ENCODE results near the gene KLF7. TPM values are rescaled to one million over a fixed set of nuclear protein-coding genes. Genes with fewer than 3 reads are reported as not detected.

The KLF7 gene
- total and polyA plus RNA-seq, 4 donors, result 4.4 to 51.8 (median 22.3) TPM

GRCh38 chr2:207110715-207111114 lies 55.0 kb downstream of the KLF7 start:
- ATAC-seq (ENCODE audit: insufficient read depth, low FRiP score) (no peak), DNase-seq (no peak)
- H3K27me3 ChIP-seq (ENCODE audit: control insufficient read depth in 3 of 3, insufficient read depth in 3 of 3, low read length in 2 of 3), result no peaks in the 10 kb centered on the region
- peaks cover 0 to 9% (median 0%) of the 10 kb centered on the region in 5 donors for H3K4me1 ChIP-seq (ENCODE audit: control insufficient read depth in 5 of 5, insufficient read depth in 5 of 5, low read length in 5 of 5)
- WGBS, 2 donors, result 46 to 77% methylated on average over 2 of the region's 2 CpGs
- H3K9ac ChIP-seq (ENCODE audit: insufficient read depth in 1 of 2, low read length in 2 of 2), result no peak overlapping the region
- no peak for TF ChIP-seq CTCF (IDR thresholded peaks at IDR 0.05; ENCODE audit: control extremely low read depth, extremely low read depth)
- no peak overlapping the region for H3K4me3 ChIP-seq
- no peaks in the 10 kb centered on the region for H3K9me3 ChIP-seq (ENCODE audit: control insufficient read depth in 4 of 4, insufficient read depth in 3 of 4, low read length in 3 of 4)
- no peak overlapping the region for H3K27ac ChIP-seq (ENCODE audit: low read depth in 1 of 2, low read length in 1 of 2)
- H3K36me3 ChIP-seq (ENCODE audit: control insufficient read depth in 4 of 4, insufficient read depth in 4 of 4, low read length in 4 of 4), result peaks cover 0 to 21% (median 5%) of the 10 kb centered on the region in 4 donors

- ATAC-seq (ENCODE audit: insufficient read depth, low FRiP score), result no peak
- no peak overlapping the region for H3K27ac ChIP-seq (ENCODE audit: low read depth in 1 of 2, low read length in 1 of 2)
- no peaks in the 10 kb centered on the region for H3K27me3 ChIP-seq (ENCODE audit: control insufficient read depth in 3 of 3, insufficient read depth in 3 of 3, low read length in 2 of 3)
- H3K4me3 ChIP-seq, result no peak overlapping the region
- H3K9ac ChIP-seq (ENCODE audit: insufficient read depth in 1 of 2, low read length in 2 of 2), result no peak overlapping the region
- H3K4me1 ChIP-seq (ENCODE audit: control insufficient read depth in 5 of 5, insufficient read depth in 5 of 5, low read length in 5 of 5), result peaks cover 0 to 6% (median 0%) of the 10 kb centered on the region in 5 donors
- DNase-seq, result no peak
- H3K36me3 ChIP-seq (ENCODE audit: control insufficient read depth in 4 of 4, insufficient read depth in 4 of 4, low read length in 4 of 4), result peaks cover 0 to 21% (median 5%) of the 10 kb centered on the region in 4 donors
- no peak for TF ChIP-seq CTCF (IDR thresholded peaks at IDR 0.05; ENCODE audit: control extremely low read depth, extremely low read depth)
- no peaks in the 10 kb centered on the region for H3K9me3 ChIP-seq (ENCODE audit: control insufficient read depth in 4 of 4, insufficient read depth in 3 of 4, low read length in 3 of 4)
- 51 to 82% methylated on average over 7 of the region's 7 CpGs for WGBS, 2 donors
Observed at GRCh38 chr2:207110310-207110709, 55.4 kb downstream of the KLF7 start.

- TF ChIP-seq CTCF (IDR thresholded peaks at IDR 0.05; ENCODE audit: control extremely low read depth, extremely low read depth), result no peak
- H3K9me3 ChIP-seq (ENCODE audit: control insufficient read depth in 4 of 4, insufficient read depth in 3 of 4, low read length in 3 of 4), result no peaks in the 10 kb centered on the region
- H3K36me3 ChIP-seq (ENCODE audit: control insufficient read depth in 4 of 4, insufficient read depth in 4 of 4, low read length in 4 of 4), result peaks cover 0 to 21% (median 6%) of the 10 kb centered on the region in 4 donors
- no peak overlapping the region for H3K4me3 ChIP-seq
- no peak overlapping the region for H3K9ac ChIP-seq (ENCODE audit: insufficient read depth in 1 of 2, low read length in 2 of 2)
- H3K4me1 ChIP-seq (ENCODE audit: control insufficient read depth in 5 of 5, insufficient read depth in 5 of 5, low read length in 5 of 5), result peaks cover 0 to 6% (median 0%) of the 10 kb centered on the region in 5 donors
- no peak overlapping the region for H3K27ac ChIP-seq (ENCODE audit: low read depth in 1 of 2, low read length in 1 of 2)
- 69 to 71% methylated on average over 5 of the region's 5 CpGs for WGBS, 2 donors
- DNase-seq, result no peak
- no peaks in the 10 kb centered on the region for H3K27me3 ChIP-seq (ENCODE audit: control insufficient read depth in 3 of 3, insufficient read depth in 3 of 3, low read length in 2 of 3)
- ATAC-seq (ENCODE audit: insufficient read depth, low FRiP score), result no peak
Observed at GRCh38 chr2:207109768-207110167, 56.0 kb downstream of the KLF7 start.

GRCh38 chr2:207108440-207108839 lies 57.3 kb downstream of the KLF7 start:
- ATAC-seq (ENCODE audit: insufficient read depth, low FRiP score), result no peak
- TF ChIP-seq CTCF (IDR thresholded peaks at IDR 0.05; ENCODE audit: control extremely low read depth, extremely low read depth), result no peak
- Histone ChIP-seq H3K27me3 (ENCODE audit: control insufficient read depth in 3 of 3, insufficient read depth in 3 of 3, low read length in 2 of 3) (no peaks in the 10 kb centered on the region), H3K4me1 (ENCODE audit: control insufficient read depth in 5 of 5, insufficient read depth in 5 of 5, low read length in 5 of 5) (peaks cover 0 to 6% (median 0%) of the 10 kb centered on the region in 5 donors), H3K9me3 (ENCODE audit: control insufficient read depth in 4 of 4, insufficient read depth in 3 of 4, low read length in 3 of 4) (no peaks in the 10 kb centered on the region), H3K27ac (ENCODE audit: low read depth in 1 of 2, low read length in 1 of 2) (no peak overlapping the region), H3K4me3 (no peak overlapping the region), H3K36me3 (ENCODE audit: control insufficient read depth in 4 of 4, insufficient read depth in 4 of 4, low read length in 4 of 4) (peaks cover 0 to 23% (median 6%) of the 10 kb centered on the region in 4 donors), H3K9ac (ENCODE audit: insufficient read depth in 1 of 2, low read length in 2 of 2) (no peak overlapping the region)
- no peak for DNase-seq
- WGBS, 2 donors, result 55 to 56% methylated on average over 1 of the region's 1 CpG
